OCI-LY3 (cell line): ENCODE measurements around the gene FUT2.
"Not testable (repeated sequence)": the region's sequence is repeated elsewhere in the genome, so short reads cannot be mapped to it uniquely, and the experiment has no call there.

Source experiments
- H2AFZ ChIP-seq: fragments of 200-600, 300-600 bp; shearing (Covaris generic); 2 replicates; pipeline ENCODE4 v1.6.0; 2014; ENCODE audit warnings: antibody characterized with exemption, low read depth, low read length
- H3K27ac ChIP-seq: fragments of 200-600, 300-600 bp; sonication (generic); 2 replicates; pipeline ENCODE4 v1.5.1; 2014; ENCODE audit warnings: mild to moderate bottlenecking, low read length, moderate library complexity, mixed read lengths
- H3K27me3 ChIP-seq: fragments of 200-600, 300-600 bp; sonication (generic); 2 replicates; pipeline ENCODE4 v1.6.1; 2014; ENCODE audit warnings: low read depth, low read length, mixed read lengths
- H3K36me3 ChIP-seq: fragments of 200-600, 300-600 bp; sonication (generic); replicated peaks from 2 replicates; pipeline ENCODE3; 2014; ENCODE audit warnings: low read depth, low read length, mixed read lengths
- H3K4me1 ChIP-seq: fragments of 300-600, 200-600 bp; sonication (generic); 2 replicates; pipeline ENCODE4 v1.6.1; 2014; ENCODE audit warnings: low read length, mixed read lengths
- H3K4me2 ChIP-seq: fragments of 200-600, 300-600 bp; sonication (generic); 2 replicates; pipeline ENCODE4 v1.6.1; 2014; ENCODE audit warnings: low read length, mixed read lengths
- H3K4me3 ChIP-seq: fragments of 300-600, 200-600 bp; sonication (generic); 2 replicates; pipeline ENCODE4 v1.5.1; 2014; ENCODE audit warnings: antibody characterized with exemption, mild to moderate bottlenecking, low read length, moderate library complexity
- H3K79me2 ChIP-seq: fragments of 300-600, 200-600 bp; shearing (Covaris generic); 2 replicates; pipeline ENCODE4 v1.6.1; 2014; ENCODE audit warnings: mild to moderate bottlenecking, low read length, mixed read lengths
- H3K9ac ChIP-seq: fragments of 300-600, 200-600 bp; shearing (Covaris generic); 2 replicates; pipeline ENCODE4 v1.6.0; 2014; ENCODE audit warnings: mild to moderate bottlenecking, low read length, moderate library complexity
- H3K9me3 ChIP-seq: fragments of 200-600, 300-600 bp; shearing (Covaris generic); 2 replicates; pipeline ENCODE4 v1.6.1; 2014; ENCODE audit warnings: low read length, mixed read lengths; ENCODE audit not compliant: insufficient read depth
- H4K20me1 ChIP-seq: fragments of 200-600, 300-600 bp; sonication (generic); 2 replicates; pipeline ENCODE4 v1.6.1; 2016; ENCODE audit warnings: low read length, mixed read lengths; ENCODE audit not compliant: insufficient read depth
- CTCF ChIP-seq: fragments of 200-600, 300-600 bp; sonication (generic); IDR thresholded peaks from 2 replicates; pipeline ENCODE4 v1.5.1; 2014; ENCODE audit warnings: antibody characterized with exemption, low read length, low read depth
- EZH2phosphoT487 ChIP-seq: fragments of 200-600 bp; shearing (Covaris generic); IDR thresholded peaks from 2 replicates; pipeline ENCODE4 v1.6.1; 2018; ENCODE audit warnings: antibody characterized with exemption, mixed run types, low read depth

Gene FUT2

GRCh38 chr19:48713864-48714755 is 18.3 kb downstream of the FUT2 start:
- H3K79me2 ChIP-seq: peaks cover 6% of the 10 kb centered on the region; the same call in 1 of the 2 replicates
- peak overlapping the region; percentile 94 for H3K4me2 ChIP-seq
- H3K9ac ChIP-seq: peak overlapping the region; percentile 89
- peaks cover 15% of the 10 kb centered on the region for H3K4me1 ChIP-seq
- no peak for TF ChIP-seq EZH2phosphoT487
- peak overlapping the region; percentile 90 for H3K4me3 ChIP-seq
- H4K20me1 ChIP-seq: no peaks in the 10 kb centered on the region
- peaks cover 5% of the 10 kb centered on the region; the same call in 1 of the 2 replicates for H3K9me3 ChIP-seq
- peaks cover 6% of the 10 kb centered on the region for H3K36me3 ChIP-seq
- H3K27me3 ChIP-seq: no peaks in the 10 kb centered on the region
- peak overlapping the region; percentile 44 for H3K27ac ChIP-seq
- peak overlapping the region; percentile 87 for H2AFZ ChIP-seq

- Histone ChIP-seq H3K27ac (peak overlapping the region; percentile 44), H3K9ac (peak overlapping the region; percentile 89), H3K79me2 (peaks cover 6% of the 10 kb centered on the region; the same call in 1 of the 2 replicates), H3K27me3 (no peaks in the 10 kb centered on the region), H3K9me3 (peaks cover 5% of the 10 kb centered on the region; the same call in 1 of the 2 replicates), H4K20me1 (no peaks in the 10 kb centered on the region), H3K4me2 (peak overlapping the region; percentile 94), H3K36me3 (peaks cover 6% of the 10 kb centered on the region), H3K4me1 (peaks cover 17% of the 10 kb centered on the region), H2AFZ (0 out of 2 replicates have a peak overlapping the region, but pooled peaks have one; percentile 21), H3K4me3 (peak overlapping the region; percentile 85)
- TF ChIP-seq EZH2phosphoT487: no peak
- TF ChIP-seq CTCF: no peak
Measured at GRCh38 chr19:48714759-48715675, 19.2 kb downstream of the FUT2 start.

GRCh38 chr19:48715681-48716171 is 20.0 kb downstream of the FUT2 start:
- H3K4me3 ChIP-seq: peak overlapping the region; percentile 85
- H3K4me2 ChIP-seq: peak overlapping the region; percentile 94
- no peak for TF ChIP-seq CTCF
- no peak for TF ChIP-seq EZH2phosphoT487
- peaks cover 21% of the 10 kb centered on the region for H3K4me1 ChIP-seq
- no peak overlapping the region for H3K9ac ChIP-seq
- H3K27ac ChIP-seq: no peak overlapping the region
- peaks cover 6% of the 10 kb centered on the region for H3K36me3 ChIP-seq
- H2AFZ ChIP-seq: no peak overlapping the region
- peaks cover 5% of the 10 kb centered on the region; the same call in 1 of the 2 replicates for H3K9me3 ChIP-seq
- no peaks in the 10 kb centered on the region for H3K27me3 ChIP-seq
- no peaks in the 10 kb centered on the region for H4K20me1 ChIP-seq
- peaks cover 6% of the 10 kb centered on the region; the same call in 1 of the 2 replicates for H3K79me2 ChIP-seq

- no peak overlapping the region for H3K9ac ChIP-seq
- H3K36me3 ChIP-seq: no peaks in the 10 kb centered on the region
- H3K4me1 ChIP-seq: peaks cover 22% of the 10 kb centered on the region
- no peak overlapping the region for H3K4me3 ChIP-seq
- H2AFZ ChIP-seq: no peak overlapping the region
- no peaks in the 10 kb centered on the region for H3K27me3 ChIP-seq
- H3K27ac ChIP-seq: no peak overlapping the region
- H3K4me2 ChIP-seq: no peak overlapping the region
- peaks cover 6% of the 10 kb centered on the region; the same call in 1 of the 2 replicates for H3K79me2 ChIP-seq
- no peaks in the 10 kb centered on the region for H3K9me3 ChIP-seq
- no peaks in the 10 kb centered on the region for H4K20me1 ChIP-seq
- TF ChIP-seq EZH2phosphoT487 (no peak), CTCF (no peak)
Measured at GRCh38 chr19:48716562-48717291, 21.0 kb downstream of the FUT2 start.

- peaks cover 20% of the 10 kb centered on the region for H3K4me1 ChIP-seq
- not testable (repeated sequence) for H3K4me2 ChIP-seq, H3K27me3 ChIP-seq, H3K9ac ChIP-seq, H3K9me3 ChIP-seq, H4K20me1 ChIP-seq, H3K36me3 ChIP-seq, H2AFZ ChIP-seq, H3K27ac ChIP-seq, H3K4me3 ChIP-seq, H3K79me2 ChIP-seq
Measured at GRCh38 chr19:48718106-48718505, 22.3 kb downstream of the FUT2 start.
